Measurements from ENCODE around the gene OVCH1. TPM values are rescaled to one million over a fixed set of nuclear protein-coding genes. Genes with fewer than 3 reads are reported as not detected.

Gene OVCH1
- total RNA-seq, 2 experiments from 2014 or later, result not detected

DNA sequence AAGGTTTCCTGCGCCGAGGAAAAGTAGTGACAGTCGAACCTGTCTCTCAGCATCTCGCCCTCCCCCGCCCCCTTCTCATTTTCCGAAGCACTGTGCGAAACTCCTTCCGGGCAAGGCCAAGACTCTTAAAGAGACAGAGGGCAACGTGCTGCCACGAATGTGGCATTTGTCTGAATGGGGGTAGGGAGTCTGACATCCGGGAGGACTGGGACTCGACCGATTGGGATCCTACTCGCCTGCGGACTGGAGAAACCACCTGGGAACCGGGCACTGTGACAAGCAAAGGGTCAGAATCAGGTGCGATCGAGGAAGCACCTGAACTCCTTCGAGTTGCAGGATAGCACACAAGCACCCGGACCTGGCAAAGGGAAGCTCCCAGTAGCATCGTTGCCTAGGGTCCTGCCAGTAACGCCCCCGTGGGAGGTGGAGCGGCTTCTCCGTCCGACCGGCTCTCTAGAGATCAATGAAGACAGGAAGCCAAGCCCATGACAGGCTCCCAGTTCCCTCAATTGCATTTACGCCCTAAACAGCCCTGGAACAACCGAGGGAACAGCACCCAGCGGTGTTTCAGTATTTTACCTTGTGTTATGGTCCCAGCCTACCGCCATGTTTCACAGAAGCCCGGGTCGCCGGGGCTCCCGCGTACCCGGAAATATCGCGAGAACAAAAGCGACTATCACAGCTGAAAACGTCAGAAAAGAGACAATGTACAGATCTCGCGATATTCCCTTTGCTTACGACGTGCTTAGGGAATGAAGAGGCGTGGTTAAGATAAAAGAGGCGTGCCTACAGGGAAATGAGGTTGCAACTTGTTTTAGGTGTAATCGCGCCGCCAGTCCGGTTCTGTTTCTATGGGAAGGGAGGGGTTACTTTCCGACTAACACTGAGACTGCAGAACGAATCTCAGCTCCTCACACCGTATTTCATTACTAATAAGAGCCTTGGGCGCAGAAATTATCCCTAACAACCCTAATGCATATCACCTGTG, 116.7 kb downstream of the OVCH1 start, which contains the start of gene ERGIC2:
ERGIC2 (minus strand) TSS at position 637 of the 988 bp plus-strand sequence. CDS start 9,539 bp downstream, outside the sequence.
- intact Hi-C loops (cut with DNase I, micrococcal nuclease), result loop anchor here (2.0 to 10.0 kb wide), 7 partner anchors 46 to 1944 kb away; partner anchors contain the start of genes MRPS35 (in 1 of the 2), PPFIBP1 (in 1 of the 2) and SINHCAF (in 1 of the 2)
- Mint-ChIP-seq H3K27ac (peak within 1 kb of the TSS; percentile 96), H3K9me3 (no peaks in the 10 kb centered on the region), H3K4me1 (ENCODE audit: low read depth) (peaks cover 43% of the 10 kb centered on the region), H3K27me3 (no peaks in the 10 kb centered on the region), H3K36me3 (ENCODE audit: low read depth) (peaks cover 33% of the 10 kb centered on the region), H3K4me3 (peak within 1 kb of the TSS; percentile 98)
- H3K9me3 ChIP-seq (ENCODE audit: control insufficient read depth in 1 of 2, insufficient read depth in 1 of 2, low read length in 2 of 2), result no peaks in the 10 kb centered on the region
- peak within 1 kb of the TSS; percentile 83 for H3K4me3 ChIP-seq (ENCODE audit: low read length)
- POLR2A ChIA-PET, result interaction anchor here (0.6 to 2.2 kb wide), 21 partner anchors 10 to 1946 kb away, joined by 3 to 23 read pairs (median 3); partner anchors contain the start of genes CAPRIN2, IPO8, KLHL42 and MANSC4
- DNase-seq (peak; percentile 79 to 98 (median 86)), ATAC-seq (ENCODE audit: poor library complexity) (peak; percentile 87)
- CTCF ChIA-PET, result interaction anchor here (1.6 kb wide), 1 partner anchor 47 kb away, joined by 4 read pairs; no protein-coding TSS in a partner anchor
- no peak for TF ChIP-seq CTCF (IDR thresholded peaks at IDR 0.05)
- H3K27me3 ChIP-seq (ENCODE audit: control insufficient read depth in 1 of 2, insufficient read depth in 2 of 2, low read length in 2 of 2), result no peaks in the 10 kb centered on the region
- peaks cover 13% of the 10 kb centered on the region for H3K36me3 ChIP-seq (ENCODE audit: insufficient read depth, low read length)
- H3K4me1 ChIP-seq (ENCODE audit: insufficient read depth, low read length), result no peaks in the 10 kb centered on the region
- H3K27ac ChIP-seq (ENCODE audit: low read depth in 1 of 2, low read length in 2 of 2), result peak within 1 kb of the TSS; percentile 94 to 96

Other genes with a start within 250 kb of the OVCH1 start
- 10 to 100 TPM; 29.4 to 32.1 TPM for gene ERGIC2, start 116.5 kb downstream of the OVCH1 start, total RNA-seq

Data from CD4-positive, alpha-beta T cell (primary cell).